ENCODE measurements around the gene PIGK. TPM values are rescaled to one million over a fixed set of nuclear protein-coding genes. Genes with fewer than 3 reads are reported as not detected.

The PIGK gene
- total and polyA plus RNA-seq, 2 donors (not counting 3 experiments of a cell fraction or from before 2014, with no cell fraction given), result 12.3 to 32.3 TPM

DNA sequence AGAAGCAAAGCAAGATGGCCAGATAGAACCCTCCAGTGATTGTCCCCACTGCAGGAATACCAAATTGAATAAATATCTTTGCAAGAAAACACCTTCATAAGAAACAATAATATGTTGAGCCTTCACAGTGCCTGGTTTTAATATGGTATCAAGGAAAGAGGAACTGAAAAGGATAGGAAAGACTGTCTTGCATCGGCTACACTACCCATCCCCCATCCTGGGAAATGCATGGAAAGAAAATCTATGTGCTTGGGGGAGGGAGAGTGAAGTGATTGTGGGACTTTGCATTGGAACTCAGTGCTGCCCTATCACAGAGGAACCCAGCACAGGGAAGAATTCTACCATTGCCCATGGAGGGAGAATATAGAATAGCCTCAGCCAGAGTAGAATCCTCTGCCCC, 34.0 kb upstream of the PIGK start:
- dilution Hi-C loops (cut with MboI; ENCODE audit: extremely low pct_ligation_motif_present, low sequenced_read_pairs), result no loop called here
- no TSS peak for BruUV-seq (replicated peaks)
- H3K9me3 ChIP-seq (replicated peaks; ENCODE audit: control insufficient read depth, insufficient read depth, low read length), result no peaks in the 10 kb centered on the region
- no peaks in the 10 kb centered on the region for H3K9me1 ChIP-seq (replicated peaks; ENCODE audit: control insufficient read depth, extremely low read depth, insufficient read depth, low read length)
- H3K9ac ChIP-seq (replicated peaks; ENCODE audit: extremely low read depth, insufficient read depth, low read length), result no peak overlapping the region
- no peak overlapping the region for H3K27ac ChIP-seq (ENCODE audit: insufficient read depth, low read depth, low read length)
- H3K27me3 ChIP-seq (ENCODE audit: control insufficient read depth in 2 of 2, insufficient read depth in 2 of 2, low read length in 2 of 2), result no peaks in the 10 kb centered on the region
- H3K4me3 ChIP-seq (replicated peaks in 1 of 3; ENCODE audit: insufficient read depth in 1 of 3, low read depth in 1 of 3, low read length in 3 of 3), result no peak overlapping the region
- H3K4me1 ChIP-seq (ENCODE audit: control insufficient read depth, extremely low read depth, insufficient read depth, low read length), result no peaks in the 10 kb centered on the region
- H3K36me3 ChIP-seq (ENCODE audit: control insufficient read depth in 2 of 2, extremely low read depth in 1 of 2, insufficient read depth in 2 of 2, low read length in 2 of 2), result no peaks in the 10 kb centered on the region
- H3K79me2 ChIP-seq (ENCODE audit: control insufficient read depth, insufficient read depth, low read length), result no peaks in the 10 kb centered on the region
- H2AFZ ChIP-seq (ENCODE audit: low read depth, low read length), result no peak overlapping the region
- TF ChIP-seq FOS (IDR thresholded peaks at IDR 0.05; ENCODE audit: borderline replicate concordance, insufficient read depth, low read length) (no peak), MYC (IDR thresholded peaks at IDR 0.05; ENCODE audit: low read depth, low read length) (no peak), GATA2 (IDR thresholded peaks at IDR 0.05; ENCODE audit: insufficient read depth, insufficient read length, low read depth, low read length) (no peak), POLR2A (IDR thresholded peaks at IDR 0.05; ENCODE audit: low read depth, low read length) (no peak), JUN (IDR thresholded peaks at IDR 0.05; ENCODE audit: borderline replicate concordance, insufficient read depth, insufficient read length, low read depth) (no peak), EZH2 (IDR thresholded peaks at IDR 0.05; ENCODE audit: borderline replicate concordance, low read depth, low read length, severe bottlenecking) (no peak), POLR2AphosphoS5 (IDR thresholded peaks at IDR 0.05; ENCODE audit: insufficient read depth, low read depth, low read length) (no peak)
- TF ChIP-seq, protein P1, sequence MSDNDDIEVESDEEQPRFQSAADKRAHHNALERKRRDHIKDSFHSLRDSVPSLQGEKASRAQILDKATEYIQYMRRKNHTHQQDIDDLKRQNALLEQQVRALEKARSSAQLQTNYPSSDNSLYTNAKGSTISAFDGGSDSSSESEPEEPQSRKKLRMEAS (IDR thresholded peaks at IDR 0.05; ENCODE audit: insufficient read depth, insufficient read length), result no peak
- TF ChIP-seq, protein P2, sequence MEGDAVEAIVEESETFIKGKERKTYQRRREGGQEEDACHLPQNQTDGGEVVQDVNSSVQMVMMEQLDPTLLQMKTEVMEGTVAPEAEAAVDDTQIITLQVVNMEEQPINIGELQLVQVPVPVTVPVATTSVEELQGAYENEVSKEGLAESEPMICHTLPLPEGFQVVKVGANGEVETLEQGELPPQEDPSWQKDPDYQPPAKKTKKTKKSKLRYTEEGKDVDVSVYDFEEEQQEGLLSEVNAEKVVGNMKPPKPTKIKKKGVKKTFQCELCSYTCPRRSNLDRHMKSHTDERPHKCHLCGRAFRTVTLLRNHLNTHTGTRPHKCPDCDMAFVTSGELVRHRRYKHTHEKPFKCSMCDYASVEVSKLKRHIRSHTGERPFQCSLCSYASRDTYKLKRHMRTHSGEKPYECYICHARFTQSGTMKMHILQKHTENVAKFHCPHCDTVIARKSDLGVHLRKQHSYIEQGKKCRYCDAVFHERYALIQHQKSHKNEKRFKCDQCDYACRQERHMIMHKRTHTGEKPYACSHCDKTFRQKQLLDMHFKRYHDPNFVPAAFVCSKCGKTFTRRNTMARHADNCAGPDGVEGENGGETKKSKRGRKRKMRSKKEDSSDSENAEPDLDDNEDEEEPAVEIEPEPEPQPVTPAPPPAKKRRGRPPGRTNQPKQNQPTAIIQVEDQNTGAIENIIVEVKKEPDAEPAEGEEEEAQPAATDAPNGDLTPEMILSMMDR (IDR thresholded peaks at IDR 0.05; ENCODE audit: extremely low read depth in 1 of 2, insufficient read depth in 1 of 2, low read depth in 1 of 2, low read length in 2 of 2), result no peak
- intact Hi-C loops (cut with micrococcal nuclease), result no loop called here
- ChIA-PET CTCF (no interaction called here), POLR2A (no interaction called here)
- H4K20me1 ChIP-seq (replicated peaks; ENCODE audit: control insufficient read depth, extremely low read depth, insufficient read depth, low read length), result no peaks in the 10 kb centered on the region
- FAIRE-seq (no peak), DNase-seq (ENCODE audit: low read depth, low spot score) (no peak)
- H3K4me2 ChIP-seq (ENCODE audit: insufficient read depth, low read length), result no peak overlapping the region

Data from endothelial cell of umbilical vein (primary cell).